BLaER1 (cell line): ENCODE results near the gene CTBP1.
A peak's percentile ranks its signal among the peaks of the same experiment; 100 is the strongest.

ENCODE experiments used
- H3K27ac ChIP-seq: shearing (Covaris generic); formaldehyde crosslinking; 2 replicates; pipeline ENCODE4 v1.8.1; 2022
- H3K27me3 ChIP-seq: shearing (Covaris generic); formaldehyde crosslinking; 2 replicates; pipeline ENCODE4 v1.8.1; 2022
- H3K36me3 ChIP-seq: shearing (Covaris generic); formaldehyde crosslinking; 2 replicates; pipeline ENCODE4 v1.8.1; 2022
- H3K4me1 ChIP-seq: shearing (Covaris generic); formaldehyde crosslinking; 2 replicates; pipeline ENCODE4 v1.8.1; 2022
- H3K4me2 ChIP-seq: shearing (Covaris generic); formaldehyde crosslinking; 2 replicates; pipeline ENCODE4 v1.8.1; 2022
- H3K4me3 ChIP-seq: shearing (Covaris generic); formaldehyde crosslinking; 2 replicates; pipeline ENCODE4 v1.8.1; 2022
- H3K9ac ChIP-seq: shearing (Covaris generic); formaldehyde crosslinking; 2 replicates; pipeline ENCODE4 v1.8.1; 2022
- H3K9me3 ChIP-seq: shearing (Covaris generic); formaldehyde crosslinking; 2 replicates; pipeline ENCODE4 v1.8.1; 2022
- H4K20me1 ChIP-seq: shearing (Covaris generic); formaldehyde crosslinking; 2 replicates; pipeline ENCODE4 v1.8.1; 2022
- Cebpa-rat ChIP-seq: shearing (Covaris generic); IDR thresholded peaks from 2 replicates; pipeline ENCODE4 v1.8.1; 2022

The CTBP1 gene

GRCh38 chr4:1172228-1172851 lies 76.6 kb downstream of the CTBP1 start, which contains the start of gene SPON2:
SPON2 (minus strand) TSS chr4:1172583.
- Histone ChIP-seq H4K20me1 (peaks cover 76% of the 10 kb centered on the region), H3K36me3 (no peaks in the 10 kb centered on the region), H3K9ac (no peak within 1 kb of the TSS), H3K27me3 (peaks cover 78% of the 10 kb centered on the region), H3K27ac (no peak within 1 kb of the TSS), H3K9me3 (no peaks in the 10 kb centered on the region; the same call in 1 of the 2 replicates), H3K4me2 (peak within 1 kb of the TSS; percentile 82), H3K4me1 (peaks cover 31% of the 10 kb centered on the region), H3K4me3 (peak within 1 kb of the TSS; percentile 59)
- no peak for TF ChIP-seq Cebpa-rat

- TF ChIP-seq Cebpa-rat: no peak
- Histone ChIP-seq H3K4me3 (peak overlapping the region; percentile 59), H3K4me2 (peak overlapping the region; percentile 82), H4K20me1 (peaks cover 76% of the 10 kb centered on the region), H3K9ac (no peak overlapping the region), H3K4me1 (peaks cover 36% of the 10 kb centered on the region), H3K9me3 (no peaks in the 10 kb centered on the region; the same call in 1 of the 2 replicates), H3K36me3 (no peaks in the 10 kb centered on the region), H3K27ac (no peak overlapping the region), H3K27me3 (peaks cover 78% of the 10 kb centered on the region)
Measured at GRCh38 chr4:1171311-1172227, 77.4 kb downstream of the CTBP1 start.

GRCh38 chr4:1170976-1171310 lies 78.0 kb downstream of the CTBP1 start:
- Histone ChIP-seq H3K27me3 (peaks cover 78% of the 10 kb centered on the region), H3K27ac (no peak overlapping the region), H3K4me1 (peaks cover 40% of the 10 kb centered on the region), H3K4me2 (peak overlapping the region; percentile 82; the same call in 1 of the 2 replicates), H3K9me3 (no peaks in the 10 kb centered on the region; the same call in 1 of the 2 replicates), H3K9ac (no peak overlapping the region), H4K20me1 (peaks cover 72% of the 10 kb centered on the region), H3K36me3 (no peaks in the 10 kb centered on the region), H3K4me3 (no peak overlapping the region)
- TF ChIP-seq Cebpa-rat: no peak

- Histone ChIP-seq H3K9me3 (no peaks in the 10 kb centered on the region; the same call in 1 of the 2 replicates), H3K4me2 (no peak overlapping the region), H4K20me1 (peaks cover 66% of the 10 kb centered on the region), H3K4me1 (peaks cover 40% of the 10 kb centered on the region), H3K9ac (no peak overlapping the region), H3K36me3 (0 out of 2 replicates have a peak, but pooled peaks cover under 1% of the 10 kb centered on the region), H3K4me3 (no peak overlapping the region), H3K27ac (no peak overlapping the region), H3K27me3 (peaks cover 77% of the 10 kb centered on the region)
- TF ChIP-seq Cebpa-rat: no peak
Measured at GRCh38 chr4:1170156-1170975, 78.6 kb downstream of the CTBP1 start.

- Histone ChIP-seq H3K9me3 (no peaks in the 10 kb centered on the region; the same call in 1 of the 2 replicates), H3K27ac (no peak overlapping the region), H3K4me2 (no peak overlapping the region), H4K20me1 (peaks cover 59% of the 10 kb centered on the region), H3K9ac (no peak overlapping the region), H3K4me3 (no peak overlapping the region), H3K36me3 (0 out of 2 replicates have a peak, but pooled peaks cover 3% of the 10 kb centered on the region), H3K27me3 (peaks cover 71% of the 10 kb centered on the region), H3K4me1 (peaks cover 40% of the 10 kb centered on the region)
- TF ChIP-seq Cebpa-rat: no peak
Measured at GRCh38 chr4:1169691-1170096, 79.2 kb downstream of the CTBP1 start.

- H3K4me3 ChIP-seq: no peak overlapping the region
- H4K20me1 ChIP-seq: peaks cover 57% of the 10 kb centered on the region
- H3K9ac ChIP-seq: no peak overlapping the region
- H3K9me3 ChIP-seq: no peaks in the 10 kb centered on the region; the same call in none of the 2 replicates
- H3K4me2 ChIP-seq: peak overlapping the region; percentile 98
- H3K36me3 ChIP-seq: 0 out of 2 replicates have a peak, but pooled peaks cover 3% of the 10 kb centered on the region
- no peak overlapping the region for H3K27ac ChIP-seq
- peaks cover 66% of the 10 kb centered on the region for H3K27me3 ChIP-seq
- peaks cover 40% of the 10 kb centered on the region for H3K4me1 ChIP-seq
- no peak for TF ChIP-seq Cebpa-rat
Measured at GRCh38 chr4:1169171-1169671, 79.7 kb downstream of the CTBP1 start.

GRCh38 chr4:1168191-1169101 lies 80.5 kb downstream of the CTBP1 start:
- no peak overlapping the region for H3K27ac ChIP-seq
- H3K27me3 ChIP-seq: peaks cover 58% of the 10 kb centered on the region
- H3K9ac ChIP-seq: no peak overlapping the region
- TF ChIP-seq Cebpa-rat: no peak
- 0 out of 2 replicates have a peak, but pooled peaks cover 3% of the 10 kb centered on the region for H3K36me3 ChIP-seq
- H4K20me1 ChIP-seq: peaks cover 49% of the 10 kb centered on the region
- H3K9me3 ChIP-seq: no peaks in the 10 kb centered on the region; the same call in none of the 2 replicates
- H3K4me2 ChIP-seq: peak overlapping the region; percentile 98
- H3K4me1 ChIP-seq: peaks cover 40% of the 10 kb centered on the region
- peak overlapping the region; percentile 73; the same call in 1 of the 2 replicates for H3K4me3 ChIP-seq

- peak overlapping the region; percentile 50 for H3K27ac ChIP-seq
- H4K20me1 ChIP-seq: peaks cover 41% of the 10 kb centered on the region
- peaks cover 38% of the 10 kb centered on the region for H3K4me1 ChIP-seq
- H3K36me3 ChIP-seq: 0 out of 2 replicates have a peak, but pooled peaks cover 3% of the 10 kb centered on the region
- TF ChIP-seq Cebpa-rat: no peak
- peak overlapping the region; percentile 75 for H3K9ac ChIP-seq
- H3K9me3 ChIP-seq: no peaks in the 10 kb centered on the region; the same call in none of the 2 replicates
- peaks cover 48% of the 10 kb centered on the region for H3K27me3 ChIP-seq
- H3K4me2 ChIP-seq: peak overlapping the region; percentile 98
- peak overlapping the region; percentile 73 for H3K4me3 ChIP-seq
Measured at GRCh38 chr4:1167244-1167949, 81.5 kb downstream of the CTBP1 start.
